Measurements from ENCODE around the gene CAMSAP1.

The CAMSAP1 gene

GRCh38 chr9:135793221-135794056 is 113.9 kb downstream of the CAMSAP1 start:
- TF ChIP-seq CTCF (IDR thresholded peaks at IDR 0.05; ENCODE audit: borderline replicate concordance, insufficient read depth, low read depth, low read length): no peak
- no peak overlapping the region for H3K4me3 ChIP-seq (ENCODE audit: low read depth, low read length)

- H3K4me3 ChIP-seq (ENCODE audit: low read depth, low read length): no peak overlapping the region
- TF ChIP-seq CTCF (IDR thresholded peaks at IDR 0.05; ENCODE audit: borderline replicate concordance, insufficient read depth, low read depth, low read length): no peak
Observed at GRCh38 chr9:135792268-135793128, 114.8 kb downstream of the CAMSAP1 start.

GRCh38 chr9:135791431-135792267 is 115.7 kb downstream of the CAMSAP1 start:
- no peak overlapping the region for H3K4me3 ChIP-seq (ENCODE audit: low read depth, low read length)
- no peak for TF ChIP-seq CTCF (IDR thresholded peaks at IDR 0.05; ENCODE audit: borderline replicate concordance, insufficient read depth, low read depth, low read length)

- TF ChIP-seq CTCF (IDR thresholded peaks at IDR 0.05; ENCODE audit: borderline replicate concordance, insufficient read depth, low read depth, low read length): no peak
- no peak overlapping the region for H3K4me3 ChIP-seq (ENCODE audit: low read depth, low read length)
Observed at GRCh38 chr9:135790850-135791249, 116.5 kb downstream of the CAMSAP1 start.

GRCh38 chr9:135790356-135790755 is 117.0 kb downstream of the CAMSAP1 start:
- no peak overlapping the region for H3K4me3 ChIP-seq (ENCODE audit: low read depth, low read length)
- no peak for TF ChIP-seq CTCF (IDR thresholded peaks at IDR 0.05; ENCODE audit: borderline replicate concordance, insufficient read depth, low read depth, low read length)

GRCh38 chr9:135789838-135790291 is 117.5 kb downstream of the CAMSAP1 start:
- TF ChIP-seq CTCF (IDR thresholded peaks at IDR 0.05; ENCODE audit: borderline replicate concordance, insufficient read depth, low read depth, low read length): no peak
- H3K4me3 ChIP-seq (ENCODE audit: low read depth, low read length): no peak overlapping the region
